H1 (cell line): ENCODE results near the gene SMIM10. TPM values are rescaled to one million over a fixed set of nuclear protein-coding genes. Genes with fewer than 3 reads are reported as not detected.

Experiments used
- CTCF ChIA-PET: fragments of 300-600 bp; sonication (Branson Sonifier 250); formaldehyde crosslinking; loops from one replicate; lab custom pipeline; 2021; ENCODE audit not compliant: partially characterized antibody; lab: Charles Lee
- POLR2A ChIA-PET: fragments of 300-600 bp; sonication (Branson Sonifier 250); formaldehyde crosslinking; loops from one replicate; lab custom pipeline; 2021; ENCODE audit warnings: inconsistent platforms; ENCODE audit not compliant: partially characterized antibody; lab: Charles Lee
- DNase-seq, 2 experiments: peaks; one replicate each; pipeline versions ENCODE4 v3.0.0 to v3.0.0-alpha.2; 2010 to 2022; ENCODE audit warnings: low spot score in 2 of 2, low read depth in 1 of 2, mixed read lengths in 1 of 2
- FAIRE-seq: peaks from 2 replicates; lab custom pipeline; 2011; peaks lifted over from hg19 to GRCh38; lab: Jason Lieb, UNC
- H2AFZ ChIP-seq: 2 replicates; pipeline ENCODE4 v1.8.1; 2012; ENCODE audit warnings: low read length, inconsistent platforms
- H2AK5ac ChIP-seq: 2 replicates; pipeline ENCODE4 v1.6.1; 2013; ENCODE audit warnings: low read depth, low read length
- H2BK120ac ChIP-seq: replicated peaks from 2 replicates; pipeline ENCODE3; 2013; ENCODE audit warnings: low read depth, low read length, inconsistent platforms
- H2BK12ac ChIP-seq: 2 replicates; pipeline ENCODE4 v1.6.1; 2013; ENCODE audit warnings: low read depth, low read length
- H2BK15ac ChIP-seq: 2 replicates; pipeline ENCODE4 v1.6.1; 2013; ENCODE audit warnings: low read length
- H2BK20ac ChIP-seq: 2 replicates; pipeline ENCODE4 v1.6.1; 2013; ENCODE audit warnings: low read length
- H2BK5ac ChIP-seq: 2 replicates; pipeline ENCODE4 v1.6.1; 2013; ENCODE audit warnings: low read depth, low read length
- H3K14ac ChIP-seq: 2 replicates; pipeline ENCODE4 v1.6.1; 2013; ENCODE audit warnings: inconsistent platforms; ENCODE audit not compliant: insufficient read length
- H3K18ac ChIP-seq: 2 replicates; pipeline ENCODE4 v1.6.1; 2013; ENCODE audit warnings: low read length; ENCODE audit errors: extremely low read depth
- H3K23ac ChIP-seq: 2 replicates; pipeline ENCODE4 v1.6.1; 2013; ENCODE audit warnings: inconsistent platforms; ENCODE audit not compliant: insufficient read length
- H3K23me2 ChIP-seq: 2 replicates; pipeline ENCODE4 v1.6.1; 2013; ENCODE audit warnings: low read depth, low read length
- H3K27ac ChIP-seq: 2 replicates; pipeline ENCODE4 v1.6.1; 2011; ENCODE audit warnings: low read depth, low read length, inconsistent platforms
- H3K27me3 ChIP-seq, 4 experiments: replicated peaks in 1 of 4; 1 replicate in 1 of 4; 2 replicates in 3 of 4; pipeline versions ENCODE4 v1.6.1 to v1.8.1; 2011 to 2013; ENCODE audit warnings: low read length in 3 of 4, mild to moderate bottlenecking in 3 of 4, inconsistent platforms in 2 of 4, mixed read lengths in 2 of 4, moderate library complexity in 1 of 4; ENCODE audit not compliant: control insufficient read depth in 3 of 4, insufficient read depth in 3 of 4; ENCODE audit errors: extremely low read depth in 1 of 4
- H3K36me3 ChIP-seq, 4 experiments: 2 replicates each; pipeline versions ENCODE4 v1.6.1 to v1.8.1; 2011 to 2013; ENCODE audit warnings: mild to moderate bottlenecking in 4 of 4, low read length in 3 of 4, moderate library complexity in 2 of 4, control low read depth in 1 of 4, inconsistent platforms in 1 of 4; ENCODE audit not compliant: insufficient read depth in 4 of 4, control insufficient read depth in 2 of 4
- H3K4ac ChIP-seq: replicated peaks from 2 replicates; pipeline ENCODE3; 2013; ENCODE audit warnings: low read length, low read depth, mixed read lengths, inconsistent platforms; ENCODE audit not compliant: insufficient read length
- H3K4me1 ChIP-seq, 4 experiments: replicated peaks in 1 of 4; 1 replicate in 1 of 4; 2 replicates in 3 of 4; pipeline versions ENCODE4 v1.6.1 to v1.8.1; 2011 to 2013; ENCODE audit warnings: low read length in 3 of 4, inconsistent platforms in 2 of 4, mixed read lengths in 1 of 4; ENCODE audit not compliant: insufficient read depth in 4 of 4, control insufficient read depth in 3 of 4
- H3K4me2 ChIP-seq, 2 experiments: 2 replicates each; pipeline versions ENCODE4 v1.6.1 to v1.8.1; 2011 to 2013; ENCODE audit warnings: low read depth in 2 of 2, low read length in 2 of 2, control low read depth in 1 of 2, inconsistent platforms in 1 of 2, mild to moderate bottlenecking in 1 of 2; ENCODE audit not compliant: insufficient read depth in 1 of 2
- H3K4me3 ChIP-seq, 4 experiments: fragments of 200-600, 300-600 bp in 1 of 4; sonication (generic), shearing (Covaris generic), sonication (Bioruptor Twin) in 1 of 4; 2 replicates each; pipeline versions ENCODE4 v1.5.1 to v1.8.1; 2011 to 2016; ENCODE audit warnings: low read length in 4 of 4, low read depth in 3 of 4, control low read depth in 2 of 4, inconsistent platforms in 2 of 4, mild to moderate bottlenecking in 2 of 4, mixed read lengths in 1 of 4, moderate library complexity in 1 of 4; ENCODE audit not compliant: insufficient read depth in 2 of 4; ENCODE audit errors: extremely low read depth in 1 of 4
- H3K56ac ChIP-seq: replicated peaks from 2 replicates; pipeline ENCODE3; 2013; ENCODE audit warnings: low read depth, mild to moderate bottlenecking, mixed read lengths, low read length, inconsistent platforms; ENCODE audit not compliant: insufficient read length
- H3K79me1 ChIP-seq: 2 replicates; pipeline ENCODE4 v1.6.1; 2013; ENCODE audit warnings: low read depth, low read length, control low read depth
- H3K79me2 ChIP-seq, 2 experiments: 2 replicates each; pipeline versions ENCODE4 v1.6.1 to v1.8.1; 2012 to 2013; ENCODE audit warnings: low read length in 2 of 2, mild to moderate bottlenecking in 2 of 2, inconsistent platforms in 1 of 2; ENCODE audit not compliant: insufficient read depth in 2 of 2, control insufficient read depth in 1 of 2
- H3K9ac ChIP-seq, 4 experiments: replicated peaks in 1 of 4; 1 replicate in 1 of 4; 2 replicates in 3 of 4; pipeline versions ENCODE4 v1.6.1 to v1.8.1; 2011 to 2013; ENCODE audit warnings: low read depth in 3 of 4, low read length in 3 of 4, control low read depth in 2 of 4, mild to moderate bottlenecking in 2 of 4, moderate library complexity in 2 of 4, inconsistent platforms in 1 of 4; ENCODE audit errors: extremely low read depth in 1 of 4
- H3K9me3 ChIP-seq, 2 experiments: 2 replicates each; pipeline versions ENCODE4 v1.6.1 to v1.8.1; 2012 to 2013; ENCODE audit warnings: mild to moderate bottlenecking in 2 of 2, moderate library complexity in 2 of 2, control low read depth in 1 of 2, inconsistent platforms in 1 of 2, low read depth in 1 of 2, low read length in 1 of 2, mixed read lengths in 1 of 2; ENCODE audit not compliant: insufficient read depth in 2 of 2
- H4K20me1 ChIP-seq, 2 experiments: replicated peaks in 1 of 2; 2 replicates each; pipeline versions ENCODE3 to v1.8.1; 2011 to 2013; ENCODE audit warnings: inconsistent platforms in 2 of 2, low read length in 2 of 2, mild to moderate bottlenecking in 1 of 2; ENCODE audit not compliant: insufficient read depth in 2 of 2, control insufficient read depth in 1 of 2
- H4K5ac ChIP-seq: 2 replicates; pipeline ENCODE4 v1.6.1; 2013; ENCODE audit warnings: low read length, low read depth, mixed read lengths, inconsistent platforms; ENCODE audit not compliant: insufficient read length
- H4K8ac ChIP-seq: 2 replicates; pipeline ENCODE4 v1.8.0; 2013; ENCODE audit warnings: mild to moderate bottlenecking, moderate library complexity, low read length, inconsistent platforms; ENCODE audit not compliant: insufficient read depth; ENCODE audit errors: extremely low read depth
- H4K91ac ChIP-seq: replicated peaks from 2 replicates; pipeline ENCODE3; 2013; ENCODE audit warnings: low read length, mixed read lengths, inconsistent platforms; ENCODE audit not compliant: insufficient read length
- BCL11A ChIP-seq, 2 experiments: IDR thresholded peaks; one replicate each; pipeline ENCODE4 v1.6.1; 2011; ENCODE audit warnings: low read depth in 2 of 2, low read length in 2 of 2, mild to moderate bottlenecking in 2 of 2
- CBX8 ChIP-seq: fragments of 300-800, 300-1000 bp; sonication (generic); IDR thresholded peaks from 2 replicates; pipeline ENCODE4 v1.7.1; 2016; ENCODE audit warnings: low read depth, low read length, borderline replicate concordance
- CEBPB ChIP-seq: IDR thresholded peaks from 2 replicates; pipeline ENCODE4 v1.6.1; 2012; ENCODE audit warnings: low read depth, low read length
- CHD2 ChIP-seq: IDR thresholded peaks from 2 replicates; pipeline ENCODE4 v1.6.1; 2012; ENCODE audit warnings: low read length, improper control_type of control experiment
- HDAC2 ChIP-seq, 2 experiments: fragments of 300-600 bp in 1 of 2; sonication (generic) in 1 of 2; IDR thresholded peaks; 2 replicates each; pipeline ENCODE4 v1.6.1; 2011 to 2012; ENCODE audit warnings: low read depth in 2 of 2, low read length in 2 of 2, mild to moderate bottlenecking in 2 of 2, moderate library complexity in 2 of 2, borderline replicate concordance in 1 of 2, inconsistent platforms in 1 of 2
- POLR2A ChIP-seq, 2 experiments: IDR thresholded peaks; 1 replicate in 1 of 2; 2 replicates in 1 of 2; pipeline ENCODE4 v1.6.1; 2011; ENCODE audit warnings: low read depth in 2 of 2, low read length in 2 of 2, mild to moderate bottlenecking in 2 of 2; ENCODE audit errors: control extremely low read depth in 1 of 2
- RXRA ChIP-seq: IDR thresholded peaks from 2 replicates; pipeline ENCODE4 v1.6.1; 2011; ENCODE audit warnings: low read depth, mild to moderate bottlenecking, low read length, moderate library complexity; ENCODE audit not compliant: insufficient read depth
- TCF12 ChIP-seq: IDR thresholded peaks from 2 replicates; pipeline ENCODE4 v1.6.1; 2011; ENCODE audit warnings: low read depth, mild to moderate bottlenecking, low read length
- ZNF274 ChIP-seq: IDR thresholded peaks from 2 replicates; pipeline ENCODE4 v1.7.0; 2012; ENCODE audit warnings: low read length, borderline replicate concordance; ENCODE audit errors: extremely low read depth
- WGBS, 2 experiments: shearing (Covaris generic) in 1 of 2; methylation state at CpG; one replicate each; pipeline versions ENCODE4 v1.1.6 to v1.1.7; 2013 to 2015; ENCODE audit warnings: low lambda C conversion rate in 2 of 2, mixed read lengths in 2 of 2, inconsistent platforms in 1 of 2, low coverage in 1 of 2, missing lambda C conversion rate in 1 of 2; ENCODE audit not compliant: insufficient replicate concordance in 2 of 2, insufficient coverage in 1 of 2, insufficient read length in 1 of 2; ENCODE audit errors: extremely low coverage in 1 of 2, missing lambda C conversion rate in 1 of 2; 5-methylcytosine and 5-hydroxymethylcytosine counted together
- polyA plus RNA-seq, 7 experiments: library from polyadenylated mRNA; depleted of rRNA in 3 of 7; stranded (reverse) in 5 of 7; unstranded in 2 of 7; fragments of >200 nt in 5 of 7; fragments of 200-250 nt in 2 of 7; gene quantifications; 1 replicate in 5 of 7; 2 replicates in 1 of 7; 4 replicates in 1 of 7; pipeline versions ENCODE4 v1.2.1 to v1.2.3, GENCODE V29; 2011 to 2013; ENCODE audit warnings: missing spikeins in 2 of 7, mixed read lengths in 2 of 7
- total RNA-seq: library from RNA; stranded (reverse); fragmentation: NEBNext Ultra II Directional; extraction: Animal tissue kit (Norgen Biotek cat#: 25700); gene quantifications from 2 replicates; pipeline ENCODE4 v1.2.1, GENCODE V29; 2021
- TF ChIP-seq, protein P1 (sequence below), 3 experiments: IDR thresholded peaks; 1 replicate in 2 of 3; 2 replicates in 1 of 3; pipeline versions ENCODE4 v1.5.1 to v1.6.1; 2011; ENCODE audit warnings: low read length in 3 of 3, mild to moderate bottlenecking in 3 of 3, inconsistent platforms in 2 of 3, low read depth in 1 of 3, moderate library complexity in 1 of 3; ENCODE audit not compliant: insufficient read depth in 1 of 3; ENCODE audit errors: control extremely low read depth in 1 of 3

SMIM10 gene
- total and polyA plus RNA-seq, 2 of the 8 experiments (the other 6 are each of a cell fraction or from before 2014, with no cell fraction given): 2.3 to 2.8 TPM

DNA sequence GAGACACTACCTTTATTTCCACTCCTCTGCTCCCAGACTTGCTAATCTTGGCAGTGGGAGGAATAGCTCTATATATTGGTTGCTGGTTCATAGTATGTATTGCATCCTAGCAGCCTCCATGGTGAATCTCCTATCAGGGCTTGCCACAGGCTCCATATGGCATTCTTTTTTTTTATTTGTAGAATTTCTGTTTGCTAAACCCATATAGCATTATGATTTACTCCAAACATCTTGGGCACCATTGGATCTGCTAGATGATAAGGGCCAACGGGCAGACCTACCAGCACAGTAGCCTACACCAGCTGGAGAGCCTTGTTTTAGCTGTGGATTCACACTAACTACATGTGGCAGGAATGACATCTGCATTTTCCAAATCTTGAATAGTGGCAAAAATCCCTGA, 6.9 kb downstream of the SMIM10 start:
- Histone ChIP-seq H3K56ac (no peak overlapping the region), H2AK5ac (no peak overlapping the region), H2BK120ac (no peak overlapping the region), H3K4me2 (no peak overlapping the region), H4K20me1 (no peaks in the 10 kb centered on the region), H3K23me2 (no peaks in the 10 kb centered on the region), H4K91ac (no peak overlapping the region), H3K27me3 (no peaks in the 10 kb centered on the region), H3K36me3 (no peaks in the 10 kb centered on the region), H3K18ac (no peak overlapping the region), H3K4ac (no peak overlapping the region), H3K4me3 (no peak overlapping the region), H3K14ac (no peak overlapping the region), H2BK15ac (no peak overlapping the region), H3K79me2 (no peaks in the 10 kb centered on the region), H3K23ac (no peak overlapping the region), H2BK12ac (no peak overlapping the region), H4K5ac (no peak overlapping the region), H2BK20ac (no peak overlapping the region), H2AFZ (no peak overlapping the region), H3K4me1 (0 out of 7 replicates have a peak, but pooled peaks cover 0 to 3% (median 0%) of the 10 kb centered on the region in 4 experiments), H4K8ac (no peak overlapping the region), H3K27ac (no peak overlapping the region), H3K9me3 (no peaks in the 10 kb centered on the region), H2BK5ac (no peak overlapping the region), H3K9ac (no peak overlapping the region), H3K79me1 (no peaks in the 10 kb centered on the region)
- FAIRE-seq (no peak), DNase-seq (no peak)
- POLR2A ChIA-PET: no interaction called here
- CTCF ChIA-PET: interaction anchor here (1.7 to 4.2 kb wide), 3 partner anchors 9 to 32 kb away, joined by 4 to 17 read pairs (median 6); no protein-coding TSS in a partner anchor
- WGBS, 2 experiments: 83% methylated on average over 1 of the region's 1 CpG; no CpG with 5 or more reads in 1 of the 2 experiments
- TF ChIP-seq CEBPB (no peak), BCL11A (IDR thresholded peaks at IDR 0.05; ENCODE audit: low read depth in 2 of 2, low read length in 2 of 2) (no peak), TCF12 (no peak), CBX8 (no peak), RXRA (no peak), POLR2A (IDR thresholded peaks at IDR 0.05; ENCODE audit: control extremely low read depth in 1 of 2, low read depth in 2 of 2, low read length in 2 of 2) (no peak), HDAC2 (IDR thresholded peaks at IDR 0.05; ENCODE audit: borderline replicate concordance in 1 of 2, low read depth in 2 of 2, low read length in 2 of 2) (no peak), CHD2 (no peak), ZNF274 (no peak)
- TF ChIP-seq, protein P1, sequence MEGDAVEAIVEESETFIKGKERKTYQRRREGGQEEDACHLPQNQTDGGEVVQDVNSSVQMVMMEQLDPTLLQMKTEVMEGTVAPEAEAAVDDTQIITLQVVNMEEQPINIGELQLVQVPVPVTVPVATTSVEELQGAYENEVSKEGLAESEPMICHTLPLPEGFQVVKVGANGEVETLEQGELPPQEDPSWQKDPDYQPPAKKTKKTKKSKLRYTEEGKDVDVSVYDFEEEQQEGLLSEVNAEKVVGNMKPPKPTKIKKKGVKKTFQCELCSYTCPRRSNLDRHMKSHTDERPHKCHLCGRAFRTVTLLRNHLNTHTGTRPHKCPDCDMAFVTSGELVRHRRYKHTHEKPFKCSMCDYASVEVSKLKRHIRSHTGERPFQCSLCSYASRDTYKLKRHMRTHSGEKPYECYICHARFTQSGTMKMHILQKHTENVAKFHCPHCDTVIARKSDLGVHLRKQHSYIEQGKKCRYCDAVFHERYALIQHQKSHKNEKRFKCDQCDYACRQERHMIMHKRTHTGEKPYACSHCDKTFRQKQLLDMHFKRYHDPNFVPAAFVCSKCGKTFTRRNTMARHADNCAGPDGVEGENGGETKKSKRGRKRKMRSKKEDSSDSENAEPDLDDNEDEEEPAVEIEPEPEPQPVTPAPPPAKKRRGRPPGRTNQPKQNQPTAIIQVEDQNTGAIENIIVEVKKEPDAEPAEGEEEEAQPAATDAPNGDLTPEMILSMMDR (IDR thresholded peaks at IDR 0.05; ENCODE audit: control extremely low read depth in 1 of 3, insufficient read depth in 1 of 3, low read depth in 1 of 3, low read length in 3 of 3): no peak
